SK-N-SH (cell line): ENCODE data around the gene MCC. TPM values are rescaled to one million over a fixed set of nuclear protein-coding genes. Genes with fewer than 3 reads are reported as not detected.

Experiments used
- CTCF ChIA-PET: fragments of 300-600, 350-600 bp; formaldehyde crosslinking; extraction: SDS; loops from one replicate; lab custom pipeline; 2021; lab: Yijun Ruan, JAX
- POLR2A ChIA-PET: fragments of 350-600 bp; sonication (Branson Sonifier 250); formaldehyde crosslinking; extraction: SDS; loops from one replicate; lab custom pipeline; 2020; ENCODE audit warnings: antibody characterized with exemption, inconsistent platforms; lab: Yijun Ruan, JAX
- DNase-seq: peaks from one replicate; pipeline ENCODE4 v3.0.0; 2012
- H2AFZ ChIP-seq: fragments of 200-600 bp; sonication (generic); 2 replicates; pipeline ENCODE4 v1.8.1; 2016; ENCODE audit warnings: antibody characterized with exemption, mild to moderate bottlenecking, low read depth
- H3F3A ChIP-seq: fragments of 200-600 bp; sonication (generic); replicated peaks from 2 replicates; pipeline ENCODE3; 2016; ENCODE audit warnings: antibody characterized with exemption, mild to moderate bottlenecking; ENCODE audit not compliant: insufficient read depth
- H3K27ac ChIP-seq, 2 experiments: fragments of 200-500 bp in 1 of 2; fragments of 200-600 bp in 1 of 2; sonication (Bioruptor generic) in 1 of 2; sonication (generic), shearing (Covaris generic) in 1 of 2; 2 replicates each; pipeline versions ENCODE4 v1.5.1 to v1.6.1; 2014 to 2016; ENCODE audit warnings: low read depth in 2 of 2, inconsistent platforms in 1 of 2, low read length in 1 of 2, mild to moderate bottlenecking in 1 of 2, mixed read lengths in 1 of 2
- H3K27me3 ChIP-seq: fragments of 200-600 bp; sonication (generic), shearing (Covaris generic); 2 replicates; pipeline ENCODE4 v1.6.1; 2016; ENCODE audit warnings: mixed run types; ENCODE audit not compliant: insufficient read depth
- H3K36me3 ChIP-seq, 2 experiments: fragments of 200-500 bp in 1 of 2; fragments of 200-600 bp in 1 of 2; sonication (Bioruptor generic) in 1 of 2; sonication (generic) in 1 of 2; replicated peaks in 1 of 2; 2 replicates each; pipeline versions ENCODE3 to v1.5.1; 2014 to 2016; ENCODE audit warnings: low read length in 1 of 2, mild to moderate bottlenecking in 1 of 2; ENCODE audit not compliant: insufficient read depth in 2 of 2, control insufficient read depth in 1 of 2
- H3K4me1 ChIP-seq, 2 experiments: fragments of 200-500 bp in 1 of 2; fragments of 200-600 bp in 1 of 2; sonication (Bioruptor generic) in 1 of 2; sonication (generic), shearing (Covaris generic) in 1 of 2; 2 replicates each; pipeline versions ENCODE4 v1.5.1 to v1.6.1; 2014 to 2016; ENCODE audit warnings: low read depth in 1 of 2, low read length in 1 of 2, mixed run types in 1 of 2; ENCODE audit not compliant: insufficient read depth in 2 of 2, control insufficient read depth in 1 of 2
- H3K4me2 ChIP-seq: fragments of 200-600 bp; sonication (generic), shearing (Covaris generic); 2 replicates; pipeline ENCODE4 v1.6.1; 2017; ENCODE audit warnings: mixed run types
- H3K4me3 ChIP-seq, 2 experiments: fragments of 200-500 bp in 1 of 2; fragments of 200-600 bp in 1 of 2; sonication (Bioruptor generic) in 1 of 2; sonication (generic), shearing (Covaris generic) in 1 of 2; 2 replicates each; pipeline versions ENCODE4 v1.5.1 to v1.8.1; 2014 to 2016; ENCODE audit warnings: low read depth in 2 of 2, inconsistent platforms in 1 of 2, low read length in 1 of 2, mild to moderate bottlenecking in 1 of 2, mixed read lengths in 1 of 2, moderate library complexity in 1 of 2
- H3K79me2 ChIP-seq: fragments of 200-600 bp; sonication (generic); 2 replicates; pipeline ENCODE4 v1.8.1; 2017; ENCODE audit warnings: mild to moderate bottlenecking; ENCODE audit not compliant: insufficient read depth
- H3K9ac ChIP-seq: fragments of 200-600 bp; sonication (generic); 2 replicates; pipeline ENCODE4 v1.6.1; 2017; ENCODE audit warnings: mixed run types
- H3K9me2 ChIP-seq: fragments of 200-600 bp; sonication (generic); 2 replicates; pipeline ENCODE4 v1.6.1; 2017; ENCODE audit warnings: mixed run types
- H3K9me3 ChIP-seq: fragments of 200-600 bp; sonication (generic); 2 replicates; pipeline ENCODE4 v1.6.1; 2017; ENCODE audit warnings: mixed run types, mild to moderate bottlenecking, moderate library complexity
- H4K20me1 ChIP-seq: fragments of 200-600 bp; sonication (generic); 2 replicates; pipeline ENCODE4 v1.6.1; 2017; ENCODE audit warnings: mild to moderate bottlenecking, mixed run types; ENCODE audit not compliant: insufficient read depth
- EP300 ChIP-seq, 2 experiments: IDR thresholded peaks; 2 replicates each; pipeline versions ENCODE4 v1.4.0 to v1.6.1; 2012; ENCODE audit warnings: borderline replicate concordance in 1 of 2, low read depth in 1 of 2, low read length in 1 of 2
- EZH2phosphoT487 ChIP-seq: fragments of 200-600 bp; sonication (generic); IDR thresholded peaks from 2 replicates; pipeline ENCODE4 v1.6.1; 2017; ENCODE audit warnings: low read depth, mixed run types, mild to moderate bottlenecking, antibody characterized with exemption, moderate library complexity, borderline replicate concordance
- FOXJ3 ChIP-seq: sonication (generic); formaldehyde crosslinking; IDR thresholded peaks from 2 replicates; pipeline ENCODE4 v1.5.1; 2020; ENCODE audit warnings: mild to moderate bottlenecking, missing genetic modification reagents
- GATA2 ChIP-seq: sonication (generic); formaldehyde crosslinking; IDR thresholded peaks from 2 replicates; pipeline ENCODE4 v1.5.0; 2020; ENCODE audit warnings: mild to moderate bottlenecking, missing genetic modification reagents
- MEF2A ChIP-seq: IDR thresholded peaks from 2 replicates; pipeline ENCODE4 v1.4.0; 2012; ENCODE audit warnings: low read depth, borderline replicate concordance
- MXI1 ChIP-seq: IDR thresholded peaks from 2 replicates; pipeline ENCODE4 v1.6.1; 2012; ENCODE audit warnings: mild to moderate bottlenecking, low read depth, low read length, improper control_type of control experiment
- NFIC ChIP-seq: IDR thresholded peaks from 2 replicates; pipeline ENCODE4 v1.4.0; 2012; ENCODE audit warnings: borderline replicate concordance
- NRF1 ChIP-seq: IDR thresholded peaks from 2 replicates; pipeline ENCODE4 v1.6.1; 2012; ENCODE audit warnings: low read depth, mild to moderate bottlenecking, low read length
- POLR2AphosphoS5 ChIP-seq: IDR thresholded peaks from 2 replicates; pipeline ENCODE4 v1.6.1; 2012; ENCODE audit warnings: low read depth, low read length
- RAD21 ChIP-seq: IDR thresholded peaks from 2 replicates; pipeline ENCODE4 v1.6.1; 2012; ENCODE audit warnings: mild to moderate bottlenecking, low read length
- RCOR1 ChIP-seq: fragments of 150-350 bp; IDR thresholded peaks from 2 replicates; pipeline ENCODE4 v1.6.1; 2017; ENCODE audit warnings: antibody characterized with exemption, low read length
- RFX5 ChIP-seq: IDR thresholded peaks from 2 replicates; pipeline ENCODE4 v1.6.1; 2012; ENCODE audit warnings: mild to moderate bottlenecking, improper control_type of control experiment, low read length
- SIN3A ChIP-seq: IDR thresholded peaks from 2 replicates; pipeline ENCODE4 v1.6.1; 2012; ENCODE audit warnings: low read depth, mild to moderate bottlenecking, low read length, moderate library complexity, borderline replicate concordance
- SMC3 ChIP-seq: IDR thresholded peaks from 2 replicates; pipeline ENCODE4 v1.6.1; 2012; ENCODE audit warnings: low read depth, low read length, improper control_type of control experiment
- TAF1 ChIP-seq: IDR thresholded peaks from 2 replicates; pipeline ENCODE4 v1.6.1; 2012; ENCODE audit warnings: low read depth, mild to moderate bottlenecking, low read length, moderate library complexity, borderline replicate concordance
- TCF12 ChIP-seq: IDR thresholded peaks from 2 replicates; pipeline ENCODE4 v1.4.0; 2012
- WGBS: methylation state at CpG from one replicate; pipeline ENCODE4 v1.1.6; 2017; ENCODE audit warnings: low lambda C conversion rate; 5-methylcytosine and 5-hydroxymethylcytosine counted together
- polyA plus RNA-seq, 3 experiments: library from polyadenylated mRNA; depleted of rRNA; stranded (reverse); fragments of >200 nt; gene quantifications; 2 replicates each; pipeline ENCODE4 v1.2.3, GENCODE V29; 2012
- TF ChIP-seq, protein P1 (sequence below): fragments of 200-600 bp; sonication (generic); IDR thresholded peaks from 2 replicates; pipeline ENCODE4 v1.6.1; 2017; ENCODE audit warnings: antibody characterized with exemption, mild to moderate bottlenecking, moderate library complexity
- TF ChIP-seq, protein P2 (sequence below): IDR thresholded peaks from 2 replicates; pipeline ENCODE4 v1.4.0; 2012; ENCODE audit warnings: low read depth, borderline replicate concordance
- TF ChIP-seq, protein P3 (sequence below): IDR thresholded peaks from 2 replicates; pipeline ENCODE4; 2012

MCC gene
- polyA plus RNA-seq, 1 of the 3 experiments (the other 2 are of a cell fraction) = 3.6 TPM

DNA sequence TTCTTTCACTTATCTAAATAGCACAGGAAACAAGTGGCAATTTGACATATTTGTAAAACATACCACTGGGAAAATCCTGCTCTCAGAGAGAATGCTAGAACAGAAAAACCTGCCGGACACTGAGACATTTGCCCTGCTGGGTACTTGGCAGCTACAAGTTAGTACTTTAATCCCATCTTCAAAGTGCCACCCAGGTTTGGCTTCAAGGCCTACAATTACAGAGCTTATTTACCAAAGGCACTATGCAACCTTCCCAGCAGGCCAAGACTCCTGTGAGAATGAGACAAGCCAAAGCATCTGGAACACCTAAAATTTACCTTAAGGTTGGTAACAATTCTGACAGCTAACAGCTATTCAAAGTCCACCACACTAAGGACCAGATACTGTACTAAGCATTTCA is 131.8 kb downstream of the MCC start:
- 63% methylated on average over 1 of the region's 1 CpG for WGBS
- no peaks in the 10 kb centered on the region for H3F3A ChIP-seq
- no peaks in the 10 kb centered on the region for H3K9me2 ChIP-seq
- TF ChIP-seq GATA2 = no peak
- no peak for TF ChIP-seq TAF1
- TF ChIP-seq NFIC = no peak
- no peaks in the 10 kb centered on the region for H3K79me2 ChIP-seq
- no peak overlapping the region for H3K4me3 ChIP-seq
- DNase-seq = no peak
- no peak overlapping the region for H3K27ac ChIP-seq
- ChIA-PET CTCF (interaction anchor here (0.8 to 1.5 kb wide), 6 partner anchors 18 to 360 kb away, joined by 3 to 7 read pairs (median 5); no protein-coding TSS in a partner anchor), POLR2A (no interaction called here)
- H3K36me3 ChIP-seq = no peaks in the 10 kb centered on the region
- H3K9me3 ChIP-seq = no peaks in the 10 kb centered on the region
- H3K4me1 ChIP-seq = peaks cover 0 to 17% of the 10 kb centered on the region in 2 experiments; a peak in 2 of 4 replicates
- H2AFZ ChIP-seq = no peak overlapping the region
- no peaks in the 10 kb centered on the region for H4K20me1 ChIP-seq
- no peak overlapping the region for H3K4me2 ChIP-seq
- no peak overlapping the region for H3K9ac ChIP-seq
- H3K27me3 ChIP-seq = no peaks in the 10 kb centered on the region

DNA sequence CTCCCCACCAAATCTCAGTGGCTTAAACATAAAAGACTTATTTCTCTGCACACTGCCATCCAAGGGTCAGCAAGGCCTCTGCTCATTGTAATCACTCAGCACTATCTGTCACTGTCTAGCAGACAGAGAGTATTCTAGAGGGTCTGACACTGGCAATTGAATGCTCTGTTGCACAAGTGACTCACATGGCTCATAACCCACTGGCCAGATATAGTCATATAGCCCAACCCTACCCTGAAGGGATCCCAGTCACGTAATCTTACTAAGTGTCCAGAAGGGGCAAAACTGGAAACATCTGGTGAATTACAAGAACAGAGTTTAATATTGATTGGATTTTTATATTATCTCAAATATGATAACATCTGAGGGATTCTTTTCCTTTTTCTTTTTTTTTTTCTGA is 134.2 kb downstream of the MCC start:
- no peaks in the 10 kb centered on the region for H4K20me1 ChIP-seq

DNA sequence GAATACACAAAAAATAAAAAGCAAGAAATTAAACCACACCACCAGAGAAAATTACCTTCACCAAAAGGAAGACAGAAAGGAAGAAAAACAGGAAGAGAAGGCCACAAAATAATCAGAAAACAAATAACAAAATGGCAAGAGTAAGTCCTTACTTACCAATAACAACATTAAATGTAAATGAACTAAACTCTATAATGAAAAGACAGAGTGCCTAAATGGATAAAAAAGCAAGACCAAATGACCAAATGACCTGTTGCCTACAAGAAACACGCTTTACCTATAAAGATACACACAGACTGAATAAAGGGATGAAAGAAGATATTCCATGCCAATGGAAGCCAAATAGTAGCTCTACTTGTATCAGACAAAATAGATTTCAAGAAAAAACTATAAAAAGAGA is 140.7 kb downstream of the MCC start:
- Histone ChIP-seq H3F3A (no peaks in the 10 kb centered on the region), H3K9ac (no peak overlapping the region), H3K4me2 (no peak overlapping the region), H3K4me1 (peaks cover 0 to 11% of the 10 kb centered on the region in 2 experiments; a peak in 2 of 4 replicates), H4K20me1 (no peaks in the 10 kb centered on the region), H3K9me2 (peaks cover 4% of the 10 kb centered on the region; the same call in 1 of the 2 replicates), H3K9me3 (no peaks in the 10 kb centered on the region), H3K36me3 (no peaks in the 10 kb centered on the region), H3K27ac (no peak overlapping the region), H3K27me3 (no peaks in the 10 kb centered on the region), H3K79me2 (no peaks in the 10 kb centered on the region), H2AFZ (no peak overlapping the region), H3K4me3 (no peak overlapping the region)
- 19% methylated on average over 1 of the region's 1 CpG for WGBS
- CTCF ChIA-PET = no interaction called here
- DNase-seq = no peak
- POLR2A ChIA-PET = no interaction called here
- TF ChIP-seq RCOR1 = no peak
- TF ChIP-seq POLR2AphosphoS5 = no peak
- no peak for TF ChIP-seq MXI1
- no peak for TF ChIP-seq SMC3
- TF ChIP-seq EP300 (IDR thresholded peaks at IDR 0.05; ENCODE audit: borderline replicate concordance in 1 of 2, low read depth in 1 of 2, low read length in 1 of 2) = no peak
- TF ChIP-seq MEF2A = no peak
- TF ChIP-seq EZH2phosphoT487 = no peak
- TF ChIP-seq FOXJ3 (CRISPR knock-in tag) = no peak
- TF ChIP-seq, protein P1, sequence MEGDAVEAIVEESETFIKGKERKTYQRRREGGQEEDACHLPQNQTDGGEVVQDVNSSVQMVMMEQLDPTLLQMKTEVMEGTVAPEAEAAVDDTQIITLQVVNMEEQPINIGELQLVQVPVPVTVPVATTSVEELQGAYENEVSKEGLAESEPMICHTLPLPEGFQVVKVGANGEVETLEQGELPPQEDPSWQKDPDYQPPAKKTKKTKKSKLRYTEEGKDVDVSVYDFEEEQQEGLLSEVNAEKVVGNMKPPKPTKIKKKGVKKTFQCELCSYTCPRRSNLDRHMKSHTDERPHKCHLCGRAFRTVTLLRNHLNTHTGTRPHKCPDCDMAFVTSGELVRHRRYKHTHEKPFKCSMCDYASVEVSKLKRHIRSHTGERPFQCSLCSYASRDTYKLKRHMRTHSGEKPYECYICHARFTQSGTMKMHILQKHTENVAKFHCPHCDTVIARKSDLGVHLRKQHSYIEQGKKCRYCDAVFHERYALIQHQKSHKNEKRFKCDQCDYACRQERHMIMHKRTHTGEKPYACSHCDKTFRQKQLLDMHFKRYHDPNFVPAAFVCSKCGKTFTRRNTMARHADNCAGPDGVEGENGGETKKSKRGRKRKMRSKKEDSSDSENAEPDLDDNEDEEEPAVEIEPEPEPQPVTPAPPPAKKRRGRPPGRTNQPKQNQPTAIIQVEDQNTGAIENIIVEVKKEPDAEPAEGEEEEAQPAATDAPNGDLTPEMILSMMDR = no peak
- TF ChIP-seq, protein P2, sequence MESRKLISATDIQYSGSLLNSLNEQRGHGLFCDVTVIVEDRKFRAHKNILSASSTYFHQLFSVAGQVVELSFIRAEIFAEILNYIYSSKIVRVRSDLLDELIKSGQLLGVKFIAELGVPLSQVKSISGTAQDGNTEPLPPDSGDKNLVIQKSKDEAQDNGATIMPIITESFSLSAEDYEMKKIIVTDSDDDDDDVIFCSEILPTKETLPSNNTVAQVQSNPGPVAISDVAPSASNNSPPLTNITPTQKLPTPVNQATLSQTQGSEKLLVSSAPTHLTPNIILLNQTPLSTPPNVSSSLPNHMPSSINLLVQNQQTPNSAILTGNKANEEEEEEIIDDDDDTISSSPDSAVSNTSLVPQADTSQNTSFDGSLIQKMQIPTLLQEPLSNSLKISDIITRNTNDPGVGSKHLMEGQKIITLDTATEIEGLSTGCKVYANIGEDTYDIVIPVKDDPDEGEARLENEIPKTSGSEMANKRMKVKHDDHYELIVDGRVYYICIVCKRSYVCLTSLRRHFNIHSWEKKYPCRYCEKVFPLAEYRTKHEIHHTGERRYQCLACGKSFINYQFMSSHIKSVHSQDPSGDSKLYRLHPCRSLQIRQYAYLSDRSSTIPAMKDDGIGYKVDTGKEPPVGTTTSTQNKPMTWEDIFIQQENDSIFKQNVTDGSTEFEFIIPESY = no peak
- TF ChIP-seq RAD21 = no peak
- TF ChIP-seq, protein P3, sequence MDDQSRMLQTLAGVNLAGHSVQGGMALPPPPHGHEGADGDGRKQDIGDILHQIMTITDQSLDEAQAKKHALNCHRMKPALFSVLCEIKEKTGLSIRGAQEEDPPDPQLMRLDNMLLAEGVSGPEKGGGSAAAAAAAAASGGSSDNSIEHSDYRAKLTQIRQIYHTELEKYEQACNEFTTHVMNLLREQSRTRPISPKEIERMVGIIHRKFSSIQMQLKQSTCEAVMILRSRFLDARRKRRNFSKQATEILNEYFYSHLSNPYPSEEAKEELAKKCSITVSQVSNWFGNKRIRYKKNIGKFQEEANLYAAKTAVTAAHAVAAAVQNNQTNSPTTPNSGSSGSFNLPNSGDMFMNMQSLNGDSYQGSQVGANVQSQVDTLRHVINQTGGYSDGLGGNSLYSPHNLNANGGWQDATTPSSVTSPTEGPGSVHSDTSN = no peak
- TF ChIP-seq TCF12 = no peak
- no peak for TF ChIP-seq RFX5

More for the DNA sequence above, 134.2 kb downstream of the MCC start:
- Histone ChIP-seq H3K27ac (no peak overlapping the region), H3K36me3 (no peaks in the 10 kb centered on the region), H3K4me3 (no peak overlapping the region), H3F3A (no peaks in the 10 kb centered on the region), H3K9me2 (no peaks in the 10 kb centered on the region), H3K27me3 (no peaks in the 10 kb centered on the region), H2AFZ (no peak overlapping the region), H3K9ac (no peak overlapping the region), H3K79me2 (no peaks in the 10 kb centered on the region), H3K4me2 (no peak overlapping the region), H3K4me1 (peaks cover 0 to 15% of the 10 kb centered on the region in 2 experiments; a peak in 2 of 4 replicates), H3K9me3 (no peaks in the 10 kb centered on the region)
- TF ChIP-seq RCOR1 (peak; percentile 49; the same call in 1 of the 2 replicates), NRF1 (no peak), SIN3A (no peak), GATA2 (peak; percentile 19; the same call in 1 of the 2 replicates), EP300 (IDR thresholded peaks at IDR 0.05; ENCODE audit: borderline replicate concordance in 1 of 2, low read depth in 1 of 2, low read length in 1 of 2) (peak in 1 of 2 experiments; percentile 53; a peak in 1 of 4 replicates), RAD21 (no peak)
- peak; percentile 31 for DNase-seq
- POLR2A ChIA-PET = no interaction called here
- 45% methylated on average over 1 of the region's 1 CpG for WGBS
- CTCF ChIA-PET = no interaction called here
